HG02763 (cell line): ENCODE data around the gene VSIR.

ENCODE experiments used
- ATAC-seq: cut with Tn5 transposase; IDR thresholded peaks from one replicate; pipeline ENCODE4 v1.9.1; 2021; ENCODE audit warnings: mild to moderate bottlenecking, moderate library complexity; ENCODE audit not compliant: unreplicated experiment

VSIR gene

DNA sequence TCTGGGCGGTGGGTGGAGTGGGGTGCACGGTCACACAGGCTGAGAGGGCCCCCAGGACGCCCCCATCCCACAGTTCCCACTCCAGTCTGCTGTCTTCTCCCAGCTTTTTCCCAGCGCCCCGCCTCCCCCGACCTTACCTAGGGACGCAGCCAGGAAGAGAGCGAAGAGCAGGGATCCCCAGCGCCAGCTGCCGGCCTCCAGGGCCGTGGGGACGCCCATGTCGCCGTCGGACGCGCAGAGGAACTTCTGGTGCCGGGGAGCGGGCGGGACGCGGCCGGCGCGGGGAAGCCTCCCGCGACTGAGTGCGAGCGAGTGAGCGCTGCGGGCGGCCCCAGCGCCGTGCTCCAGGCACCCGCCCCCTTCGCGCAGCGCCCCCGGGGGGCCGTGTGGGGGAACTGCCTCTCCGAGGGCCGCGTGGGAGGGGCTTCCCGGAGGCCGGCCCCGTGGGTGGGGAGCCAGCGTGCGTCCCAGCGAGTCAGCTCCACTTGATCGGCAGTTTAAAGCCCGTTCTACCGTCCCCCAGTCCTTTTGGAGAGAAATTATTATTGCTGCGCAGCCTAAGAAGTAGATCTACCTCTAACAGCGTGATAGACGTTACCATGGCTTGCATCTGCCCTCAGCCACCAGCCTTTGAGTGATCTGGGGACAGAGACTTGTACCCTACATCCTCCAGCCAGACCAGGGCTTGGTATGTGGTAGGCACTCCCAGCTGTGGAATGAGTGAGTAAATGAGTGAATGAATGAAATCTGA, at the start of gene VSIR:
Gene VSIR, minus strand, starts transcription at position 300 of the 751 bp plus-strand sequence. Its CDS starts 81 bp downstream, at position 219.
- ATAC-seq = peak; percentile 53

DNA sequence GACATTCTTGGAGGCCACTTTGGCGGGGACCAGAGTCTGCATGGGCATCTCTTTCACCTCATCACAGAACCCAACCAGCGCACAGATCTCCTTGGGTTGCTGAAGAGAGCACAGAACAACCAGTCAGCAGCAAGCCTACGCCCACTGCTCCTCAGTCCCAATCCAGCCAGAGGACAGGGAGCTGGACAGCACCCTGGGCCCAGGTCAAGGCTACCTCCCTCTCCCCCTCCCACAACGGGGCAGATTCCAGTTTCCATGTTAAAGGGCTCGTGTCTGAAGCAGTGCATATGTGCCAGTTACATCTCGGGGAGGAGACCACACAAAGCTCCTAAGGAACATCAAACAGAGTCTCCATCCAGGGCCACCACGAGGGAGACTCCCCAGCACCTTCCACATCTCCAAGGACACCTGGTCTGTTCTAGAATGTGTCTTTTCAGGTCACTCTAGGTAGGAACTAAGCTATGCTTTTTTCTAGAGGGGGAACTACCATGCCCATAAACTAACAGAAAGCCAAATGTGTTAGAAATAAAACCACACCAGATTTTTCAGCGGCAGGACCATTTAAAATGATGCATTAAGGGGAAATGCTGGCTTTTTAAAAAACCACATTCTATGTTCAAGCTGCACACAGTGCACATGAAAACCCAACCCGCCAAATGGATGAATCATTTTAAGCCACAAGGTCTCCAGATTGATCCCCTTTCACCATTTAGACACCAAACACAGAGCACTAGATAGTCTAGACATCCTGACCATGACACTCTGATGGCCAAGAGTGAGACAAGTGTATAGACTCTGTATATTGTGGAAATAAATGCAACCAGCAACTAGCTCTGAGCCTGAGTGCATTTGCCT, 48.8 kb upstream of the VSIR start:
- no peak for ATAC-seq

DNA sequence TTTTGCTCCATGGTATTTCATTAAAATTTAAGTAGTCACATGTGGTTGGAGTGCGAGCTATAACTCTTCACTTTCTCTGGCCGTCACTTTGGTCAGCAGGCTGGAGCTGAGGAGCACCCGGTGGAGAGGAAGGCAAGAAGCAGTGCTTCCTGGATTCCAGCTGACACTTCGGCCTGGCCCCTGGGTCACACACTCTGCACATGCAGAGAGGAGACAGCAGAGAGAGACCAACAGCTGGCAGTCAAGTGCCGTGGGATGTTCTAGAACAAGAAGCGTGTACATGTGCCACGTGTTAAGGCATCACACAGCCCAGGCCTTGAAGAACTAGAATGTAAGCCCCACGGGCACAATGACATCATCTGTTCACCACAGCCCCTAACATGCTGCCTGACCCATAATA, 47.6 kb upstream of the VSIR start:
- no peak for ATAC-seq

DNA sequence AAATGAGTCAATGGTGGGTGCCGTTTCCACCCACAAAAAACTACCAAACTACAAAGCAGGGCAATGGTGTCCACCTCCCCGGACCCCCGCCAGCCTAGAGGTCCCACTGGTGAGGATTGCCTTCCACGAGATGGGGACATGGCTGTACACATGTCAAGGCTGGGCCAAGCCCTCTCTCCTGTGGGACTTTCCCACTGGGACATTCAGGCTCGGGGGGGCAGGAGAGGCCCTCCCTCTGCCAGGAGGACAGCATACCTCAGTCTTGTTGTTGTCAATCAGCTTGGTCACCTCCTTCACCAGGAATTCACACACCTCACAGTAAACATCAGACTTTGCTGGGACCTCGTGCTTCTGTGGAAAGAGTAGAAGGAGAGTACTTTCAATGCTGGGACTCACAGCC, 46.7 kb upstream of the VSIR start:
- ATAC-seq = no peak

- ATAC-seq = no peak
Observed at GRCh38 chr10:71819441-71819861, 46.1 kb upstream of the VSIR start.

DNA sequence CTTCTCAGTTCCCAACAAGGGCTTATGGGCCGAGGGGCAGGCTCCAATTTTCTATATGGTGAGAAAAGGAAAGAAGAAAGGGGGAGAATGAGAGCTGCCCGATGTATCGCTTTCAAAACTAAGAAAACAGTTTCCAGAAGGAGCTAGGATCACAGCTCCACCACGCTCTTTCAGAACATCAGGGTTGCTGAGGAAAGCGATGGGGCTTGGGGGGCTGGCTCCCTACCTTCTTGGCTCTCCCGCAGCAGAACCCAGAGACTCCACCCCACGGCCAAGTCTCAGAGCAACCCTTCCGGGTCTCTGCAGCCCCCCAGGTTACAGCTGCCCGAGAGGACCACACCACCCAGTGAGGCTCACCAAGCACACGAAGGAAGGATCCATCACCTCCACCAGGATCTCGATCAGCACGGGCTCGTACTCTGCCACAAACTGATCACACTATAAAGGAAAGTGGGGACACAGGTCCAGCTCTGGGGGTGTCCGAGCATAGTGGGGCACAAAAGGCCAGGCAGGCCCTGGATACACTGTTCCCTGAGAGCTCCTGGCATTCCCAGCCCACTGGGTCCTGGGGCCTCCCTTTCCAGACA, 45.4 kb upstream of the VSIR start:
- ATAC-seq = no peak

DNA sequence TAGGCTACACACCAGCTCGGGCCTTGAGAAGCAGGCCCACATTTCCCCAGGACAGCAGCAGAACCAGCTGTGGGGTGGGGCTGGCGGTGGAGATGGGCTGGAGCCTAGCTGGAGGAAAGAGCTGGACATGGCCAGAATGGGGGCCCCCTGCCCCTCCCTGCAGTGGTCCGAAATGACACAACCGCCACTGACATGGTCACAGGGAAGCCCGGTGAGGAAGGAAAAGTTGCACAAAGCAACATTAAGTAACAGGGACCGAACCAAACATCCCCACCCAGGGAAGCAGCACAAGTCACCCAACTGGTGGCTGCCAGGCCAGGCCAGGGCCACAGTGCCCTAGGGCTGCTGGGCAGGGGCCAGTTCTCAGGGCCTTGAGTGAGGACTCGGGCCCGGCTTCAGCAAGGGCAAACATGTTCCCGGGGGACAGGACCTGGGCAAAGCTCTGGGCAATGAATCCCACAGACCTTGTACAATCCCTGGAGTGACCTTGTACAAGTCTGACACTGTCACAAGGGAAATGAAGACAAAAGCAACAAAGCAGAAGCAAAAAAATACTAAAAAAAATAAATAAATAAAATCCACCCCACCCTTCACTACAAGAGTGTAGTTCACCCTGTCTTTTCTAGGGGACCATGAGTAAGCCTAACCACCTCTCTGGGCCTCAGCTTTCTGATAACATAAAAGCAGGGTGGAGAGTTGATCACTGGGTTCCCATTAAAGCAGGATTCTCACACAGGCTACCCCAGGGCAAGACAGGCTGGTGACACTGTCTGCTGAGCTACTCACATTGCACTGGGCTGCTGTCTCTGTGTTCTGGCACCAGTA, 44.7 kb upstream of the VSIR start:
- ATAC-seq = no peak

DNA sequence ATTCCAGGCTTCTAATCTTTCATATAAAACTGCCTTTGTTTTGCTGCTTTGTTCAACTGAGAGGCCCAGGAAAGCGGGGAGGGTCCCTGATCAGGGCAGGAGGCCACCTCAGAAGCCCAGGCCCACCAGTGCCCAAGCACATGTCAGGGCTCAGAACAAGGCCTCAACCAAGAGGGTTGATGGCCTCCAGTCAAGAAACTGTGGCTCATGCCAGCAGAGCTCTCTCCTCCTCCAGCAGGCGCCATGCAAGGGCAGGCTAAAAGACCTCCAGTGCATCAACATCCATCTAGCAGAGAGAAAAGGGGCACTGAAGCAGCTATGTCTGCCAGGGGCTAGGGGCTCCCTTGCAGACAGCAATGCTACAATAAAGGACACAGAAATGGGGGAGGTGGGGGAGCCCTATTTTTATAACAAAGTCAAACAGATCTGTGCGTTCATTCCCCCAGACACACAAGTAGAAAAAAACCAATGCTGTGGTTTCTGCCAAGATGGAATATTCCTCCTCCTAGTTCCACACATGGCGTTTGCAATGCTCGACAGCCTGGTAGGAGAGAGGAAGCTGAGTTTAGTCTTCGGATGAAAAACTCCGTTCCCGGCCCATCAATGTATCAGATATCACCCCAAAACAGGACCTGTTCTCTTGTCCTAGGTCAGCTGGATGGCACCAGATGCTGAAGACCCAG, 43.8 kb upstream of the VSIR start:
- ATAC-seq = no peak

- ATAC-seq = no peak
Observed at GRCh38 chr10:71816421-71816851, 43.1 kb upstream of the VSIR start.

GRCh38 chr10:71815515-71816130, 42.3 kb upstream of the VSIR start:
- ATAC-seq = no peak

DNA sequence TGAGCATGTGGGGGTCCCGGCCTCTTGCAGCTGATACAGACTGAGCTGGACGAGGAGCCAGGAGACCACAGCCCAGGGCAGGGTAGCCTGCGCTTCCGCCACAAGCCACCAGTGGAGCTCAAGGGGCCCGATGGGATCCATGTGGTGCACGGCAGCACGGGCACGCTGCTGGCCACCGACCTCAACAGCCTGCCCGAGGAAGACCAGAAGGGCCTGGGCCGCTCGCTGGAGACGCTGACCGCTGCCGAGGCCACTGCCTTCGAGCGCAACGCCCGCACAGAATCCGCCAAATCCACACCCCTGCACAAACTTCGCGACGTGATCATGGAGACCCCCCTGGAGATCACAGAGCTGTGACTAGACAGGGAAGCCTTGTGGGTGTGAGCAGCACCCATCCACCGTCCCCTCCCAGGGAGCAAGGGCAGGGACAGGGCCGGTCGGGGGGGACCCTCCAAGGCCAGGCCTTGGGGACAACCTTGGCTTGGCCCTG, 41.6 kb upstream of the VSIR start:
- ATAC-seq = no peak

DNA sequence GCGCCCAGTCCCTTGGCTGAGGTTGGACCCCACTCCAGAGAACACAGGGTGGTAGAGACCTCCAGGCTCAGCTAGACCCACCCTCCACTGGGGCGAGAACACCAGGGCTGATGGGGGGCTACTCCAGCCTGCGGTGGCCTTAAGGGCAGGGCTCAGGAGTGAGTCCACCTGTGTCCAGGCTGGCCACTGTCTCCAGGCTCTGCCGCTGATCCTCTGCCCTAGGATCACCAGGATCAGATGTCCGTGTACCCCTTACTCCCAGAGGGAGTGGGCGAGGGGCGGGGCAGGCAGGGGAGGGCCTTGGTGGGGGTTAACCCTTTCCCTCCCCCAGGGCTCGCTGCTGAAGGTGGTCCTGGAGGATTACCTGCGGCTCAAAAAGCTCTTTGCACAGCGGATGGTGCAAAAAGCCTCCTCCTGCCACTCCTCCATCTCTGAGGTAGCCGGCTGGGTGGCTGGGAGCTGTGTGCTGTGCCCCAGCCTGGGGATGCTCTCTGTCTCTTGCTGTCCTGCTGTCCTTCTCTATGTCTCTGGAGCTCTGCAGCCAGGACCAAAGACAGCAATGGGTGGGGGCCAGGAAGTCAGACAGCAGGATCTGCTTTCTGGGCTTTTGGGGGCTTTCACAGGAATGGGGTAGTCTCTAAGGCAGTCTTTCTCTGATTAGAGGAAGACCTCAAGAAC, 39.7 kb upstream of the VSIR start:
- no peak for ATAC-seq

GRCh38 chr10:71812016-71812912, 38.9 kb upstream of the VSIR start:
- no peak for ATAC-seq

GRCh38 chr10:71811351-71811750, 38.0 kb upstream of the VSIR start:
- no peak for ATAC-seq

GRCh38 chr10:71810048-71810750, 36.9 kb upstream of the VSIR start:
- no peak for ATAC-seq

GRCh38 chr10:71809628-71810027, 36.3 kb upstream of the VSIR start:
- ATAC-seq = no peak
